ENCODE data around the gene MRAP.

Gene MRAP

GRCh38 chr21:32317726-32318125, 19.1 kb downstream of the MRAP start:
- DNase-seq (ENCODE audit: low read depth), result no peak

GRCh38 chr21:32319012-32319411, 20.4 kb downstream of the MRAP start:
- DNase-seq (ENCODE audit: low read depth), result no peak
- no peak overlapping the region for H3K4me3 ChIP-seq (ENCODE audit: low read depth, low read length)

More at GRCh38 chr21:32317726-32318125, 19.1 kb downstream of the MRAP start:
- H3K4me3 ChIP-seq (ENCODE audit: low read depth, low read length), result no peak overlapping the region

- H3K4me3 ChIP-seq (ENCODE audit: low read depth, low read length), result no peak overlapping the region
- DNase-seq (ENCODE audit: low read depth), result no peak
Measured at GRCh38 chr21:32320059-32320458, 21.4 kb downstream of the MRAP start.

DNA sequence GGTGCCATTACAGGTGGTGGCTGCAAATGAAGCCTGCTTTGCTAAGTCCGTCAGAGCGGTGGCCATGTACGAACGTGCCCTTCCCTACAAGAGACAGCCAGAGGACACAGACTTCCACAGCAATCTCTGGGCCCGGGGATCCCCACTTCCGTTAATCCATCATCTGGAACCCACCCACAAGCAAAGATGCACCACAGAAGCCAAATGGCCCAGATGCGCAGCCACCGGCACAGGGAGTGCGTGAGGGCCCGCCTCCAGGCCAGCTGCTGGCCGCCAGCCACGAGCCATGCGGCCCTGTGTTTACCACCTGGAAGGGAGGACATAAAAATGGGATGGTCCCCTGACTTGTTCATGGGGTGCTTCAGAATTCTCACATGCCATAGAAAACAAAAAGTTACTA, 22.1 kb downstream of the MRAP start:
- no peak overlapping the region for H3K4me3 ChIP-seq (ENCODE audit: low read depth, low read length)
- no peak for DNase-seq (ENCODE audit: low read depth)

- H3K4me3 ChIP-seq (ENCODE audit: low read depth, low read length), result no peak overlapping the region
- no peak for DNase-seq (ENCODE audit: low read depth)
Measured at GRCh38 chr21:32321480-32321879, 22.8 kb downstream of the MRAP start.

DNA sequence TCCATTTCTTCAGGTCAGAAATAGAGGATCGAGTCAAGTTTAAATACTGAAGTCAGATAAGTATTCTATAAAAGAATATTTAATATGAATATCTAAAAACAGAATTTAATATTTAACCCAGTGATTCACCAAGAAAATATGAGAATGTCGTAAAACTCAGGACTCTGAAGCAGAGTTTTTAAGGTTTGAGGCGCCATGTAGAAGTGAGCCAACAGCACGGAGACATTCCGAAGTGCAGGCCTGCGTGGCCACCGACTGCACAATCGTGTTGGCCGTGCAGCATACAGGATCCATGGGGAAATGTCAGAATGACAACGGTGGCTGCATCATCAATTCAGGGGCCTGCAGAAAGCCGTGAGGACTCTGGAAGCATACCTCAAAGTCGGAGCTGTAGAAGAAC, 23.4 kb downstream of the MRAP start:
- DNase-seq (ENCODE audit: low read depth), result no peak
- no peak overlapping the region for H3K4me3 ChIP-seq (ENCODE audit: low read depth, low read length)

DNA sequence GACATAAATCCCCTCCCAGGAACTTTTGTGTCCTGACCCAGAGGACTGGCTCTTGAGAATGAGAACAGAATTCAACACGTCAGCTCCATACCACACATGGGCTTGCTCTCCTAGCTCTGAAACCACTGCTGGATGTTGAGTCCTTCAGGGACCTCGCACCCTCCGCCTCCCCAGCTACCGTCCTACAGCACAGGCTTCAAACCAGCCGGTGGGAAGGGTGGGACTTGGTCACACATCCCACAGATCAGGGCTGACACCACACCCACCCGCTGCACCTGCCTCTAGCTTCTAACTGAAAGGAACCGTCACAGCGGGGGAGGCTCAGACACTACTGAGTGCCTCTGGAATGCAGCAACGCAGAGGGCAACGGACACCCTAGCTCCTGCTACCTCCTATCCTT, 24.0 kb downstream of the MRAP start:
- DNase-seq (ENCODE audit: low read depth), result no peak
- no peak overlapping the region for H3K4me3 ChIP-seq (ENCODE audit: low read depth, low read length)

DNA sequence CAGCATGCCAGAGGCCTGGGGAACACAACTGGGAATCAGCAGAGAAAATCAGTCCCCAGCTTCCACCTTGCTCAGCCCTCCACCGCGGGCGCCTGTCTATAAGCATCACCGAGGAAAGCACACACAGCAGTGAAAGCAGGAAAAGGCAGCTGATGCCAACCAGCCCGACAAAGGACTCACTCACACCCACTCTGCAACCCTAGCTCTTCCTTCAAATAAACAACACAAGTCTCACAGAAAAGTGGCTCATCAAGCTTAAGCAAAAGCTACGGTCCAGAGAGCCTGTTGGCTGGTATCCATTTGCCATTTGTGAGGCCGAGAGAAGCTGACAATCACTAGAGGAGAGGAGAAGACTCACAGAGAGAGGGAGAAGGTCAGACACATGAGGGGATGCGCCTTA, 27.1 kb downstream of the MRAP start:
- no peak overlapping the region for H3K4me3 ChIP-seq (ENCODE audit: low read depth, low read length)
- DNase-seq (ENCODE audit: low read depth), result no peak

DNA sequence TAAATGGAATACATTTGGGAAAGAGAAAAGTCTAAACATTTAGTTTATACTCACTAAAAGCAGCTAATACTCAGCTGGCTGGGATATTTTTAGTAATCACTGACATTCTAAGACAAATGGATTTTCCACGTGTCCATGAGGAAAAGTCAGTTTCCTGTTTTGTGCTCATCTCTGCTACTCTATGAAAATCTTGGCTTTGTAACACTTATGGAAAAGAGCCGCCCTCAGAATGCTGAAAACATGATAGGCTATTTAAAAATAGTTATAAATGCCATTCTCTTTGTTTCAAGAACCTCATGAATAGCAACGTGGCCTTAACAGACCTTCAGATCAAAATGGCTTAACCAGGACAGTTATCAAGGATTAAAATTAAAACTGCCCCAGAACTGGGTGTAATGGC, 29.9 kb downstream of the MRAP start:
- no peak overlapping the region for H3K4me3 ChIP-seq (ENCODE audit: low read depth, low read length)
- no peak for DNase-seq (ENCODE audit: low read depth)

DNA sequence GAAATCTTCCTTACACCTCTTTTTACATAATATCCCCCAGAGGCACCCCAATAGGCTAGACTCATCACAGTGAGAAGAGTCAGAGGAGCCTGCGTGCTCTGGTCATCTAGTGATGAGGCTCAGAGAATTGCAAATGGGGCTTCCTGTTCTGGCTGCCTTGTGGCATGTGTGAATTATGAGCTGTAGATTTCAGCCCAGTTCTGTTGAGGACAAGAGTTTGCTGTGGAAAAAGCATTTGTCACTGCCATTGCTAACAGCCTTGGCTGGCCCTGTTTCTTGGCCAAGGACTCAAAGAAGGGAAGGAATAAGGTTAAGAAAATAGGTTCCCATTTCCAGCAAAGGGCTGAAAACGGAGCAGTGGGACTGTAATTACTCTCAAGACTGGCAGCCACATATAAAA, 30.7 kb downstream of the MRAP start:
- no peak overlapping the region for H3K4me3 ChIP-seq (ENCODE audit: low read depth, low read length)
- no peak for DNase-seq (ENCODE audit: low read depth)

GRCh38 chr21:32329776-32330175, 31.1 kb downstream of the MRAP start:
- H3K4me3 ChIP-seq (ENCODE audit: low read depth, low read length), result no peak overlapping the region
- DNase-seq (ENCODE audit: low read depth), result no peak

- no peak for DNase-seq (ENCODE audit: low read depth)
- H3K4me3 ChIP-seq (ENCODE audit: low read depth, low read length), result no peak overlapping the region
Measured at GRCh38 chr21:32330784-32331311, 32.2 kb downstream of the MRAP start.

- DNase-seq (ENCODE audit: low read depth), result no peak
- H3K4me3 ChIP-seq (ENCODE audit: low read depth, low read length), result no peak overlapping the region
Measured at GRCh38 chr21:32331444-32332305, 33.0 kb downstream of the MRAP start.

- DNase-seq (ENCODE audit: low read depth), result no peak
- no peak overlapping the region for H3K4me3 ChIP-seq (ENCODE audit: low read depth, low read length)
Measured at GRCh38 chr21:32332463-32332951, 33.9 kb downstream of the MRAP start.

DNA sequence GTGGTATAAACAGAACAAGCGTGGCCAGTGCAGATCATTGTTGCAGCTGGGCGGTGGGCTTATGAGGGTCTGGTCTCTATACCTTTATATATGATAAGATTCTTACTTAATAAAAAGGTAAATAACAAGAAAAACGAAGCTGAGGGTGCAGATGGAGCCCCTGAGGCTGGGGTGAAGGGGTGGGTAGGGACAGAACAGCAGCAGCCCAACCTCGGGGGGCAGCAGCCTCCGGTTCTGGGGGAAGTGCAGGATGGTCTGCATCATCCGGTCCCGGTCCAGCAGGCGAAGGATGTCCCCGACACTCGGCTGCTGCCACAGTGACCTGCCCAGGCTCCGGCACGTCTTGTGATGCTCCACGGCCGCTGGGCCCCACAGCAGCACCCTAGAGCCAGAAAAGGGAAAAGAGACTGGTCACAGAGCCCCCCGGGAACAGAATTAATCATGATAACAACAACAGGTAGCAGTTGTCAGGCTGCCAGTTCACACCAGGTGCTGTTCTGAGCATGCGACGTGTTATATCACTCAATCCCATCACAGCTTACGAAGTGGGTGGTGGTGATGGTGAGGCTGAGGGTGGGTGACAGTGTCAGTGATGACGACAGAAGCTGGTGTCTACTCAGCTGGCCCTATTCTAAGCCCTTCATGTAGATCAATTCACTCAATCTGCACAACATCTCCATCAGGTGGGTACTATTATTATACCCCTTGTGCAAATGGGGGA, 35.5 kb downstream of the MRAP start:
- no peak overlapping the region for H3K4me3 ChIP-seq (ENCODE audit: low read depth, low read length)
- no peak for DNase-seq (ENCODE audit: low read depth)

DNA sequence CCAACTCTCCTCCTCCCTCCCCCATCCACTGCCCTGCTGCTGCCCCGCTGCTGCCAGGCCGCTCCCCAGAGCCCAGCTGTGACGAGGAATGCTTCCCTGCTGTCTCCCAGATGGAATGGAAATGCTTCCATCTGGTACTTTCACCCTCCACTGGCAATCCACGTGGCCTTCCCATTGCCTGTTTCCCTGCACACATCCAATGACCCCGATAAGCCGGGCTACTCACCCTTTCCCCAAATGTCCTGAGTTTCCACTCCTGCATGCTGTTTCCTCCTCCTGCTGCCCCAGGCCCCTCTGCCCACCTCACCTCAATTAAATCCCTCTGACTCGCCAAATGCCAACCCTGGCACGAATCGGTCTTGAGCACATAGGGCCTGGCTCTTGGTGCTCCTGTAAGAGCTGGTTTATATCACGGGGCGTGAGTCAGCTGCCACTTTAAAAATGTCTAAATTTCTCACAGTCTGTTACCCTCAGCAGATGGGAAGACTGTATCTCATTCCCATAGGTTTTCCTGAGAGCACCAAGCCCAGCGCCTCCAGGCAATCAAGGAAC, 36.4 kb downstream of the MRAP start:
- H3K4me3 ChIP-seq (ENCODE audit: low read depth, low read length), result no peak overlapping the region
- DNase-seq (ENCODE audit: low read depth), result no peak

- no peak overlapping the region for H3K4me3 ChIP-seq (ENCODE audit: low read depth, low read length)
- no peak for DNase-seq (ENCODE audit: low read depth)
Measured at GRCh38 chr21:32335601-32336575, 37.2 kb downstream of the MRAP start.

DNA sequence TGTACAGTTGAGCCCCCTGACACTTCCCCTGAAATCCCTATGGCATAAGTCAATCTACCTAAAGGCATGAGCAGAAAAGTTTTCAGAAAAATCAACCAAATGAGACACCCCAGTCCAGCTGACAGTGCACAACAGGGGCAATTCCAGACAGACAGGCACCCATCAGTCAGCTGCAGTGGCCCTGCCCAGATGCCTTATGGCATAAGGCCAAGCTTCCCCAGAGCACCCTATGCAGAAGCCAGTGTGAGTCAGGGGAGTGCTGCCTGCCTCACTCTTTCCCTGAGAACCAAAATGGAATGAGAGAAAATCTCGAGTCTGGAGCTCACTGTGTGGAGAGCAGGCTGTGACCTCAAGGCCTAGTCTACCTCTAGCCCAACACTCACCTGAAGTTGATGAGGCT, 38.1 kb downstream of the MRAP start:
- no peak for DNase-seq (ENCODE audit: low read depth)
- no peak overlapping the region for H3K4me3 ChIP-seq (ENCODE audit: low read depth, low read length)

GRCh38 chr21:32337206-32337605, 38.6 kb downstream of the MRAP start:
- no peak for DNase-seq (ENCODE audit: low read depth)

More at GRCh38 chr21:32337206-32337605, 38.6 kb downstream of the MRAP start:
- no peak overlapping the region for H3K4me3 ChIP-seq (ENCODE audit: low read depth, low read length)
